K562 (cell line): ENCODE results near the gene LRRC41. TPM values are rescaled to one million over a fixed set of nuclear protein-coding genes. Genes with fewer than 3 reads are reported as not detected.

ENCODE experiments used
- ARHGAP35 ChIP-seq: fragments of 450-650 bp; IDR thresholded peaks from 2 replicates; pipeline ENCODE4 v1.6.1; 2018; ENCODE audit not compliant: partially characterized antibody
- C11orf30 ChIP-seq: fragments of 450-650 bp; IDR thresholded peaks from 2 replicates; pipeline ENCODE4 v1.6.1; 2016; ENCODE audit warnings: low read depth, mild to moderate bottlenecking
- CEBPG ChIP-seq, 3 experiments: fragments of 200-800 bp in 1 of 3; sonication (Bioruptor generic) in 1 of 3; sonication (generic) in 1 of 3; formaldehyde crosslinking in 1 of 3; IDR thresholded peaks in 2 of 3; conservative IDR thresholded peaks in 1 of 3; 2 replicates each; pipeline versions ENCODE4 v1.6.1 to v1.8.0; 2016 to 2022; ENCODE audit warnings: missing compliant biosample characterization in 2 of 3, missing genetic modification characterization in 2 of 3, mild to moderate bottlenecking in 1 of 3, missing genetic modification reagents in 1 of 3
- COPS2 ChIP-seq: fragments of 450-650 bp; conservative IDR thresholded peaks from 2 replicates; pipeline ENCODE4 v1.6.1; 2016; ENCODE audit warnings: mild to moderate bottlenecking, moderate library complexity
- EP400 ChIP-seq: fragments of 450-650 bp; IDR thresholded peaks from 2 replicates; pipeline ENCODE4 v1.6.1; 2017; ENCODE audit warnings: antibody characterized with exemption, mild to moderate bottlenecking, moderate library complexity
- FOSL1 ChIP-seq: fragments of 200-800 bp; sonication (Bioruptor generic); conservative IDR thresholded peaks from 2 replicates; pipeline ENCODE4 v1.6.1; 2016; ENCODE audit warnings: missing genetic modification characterization, missing compliant biosample characterization
- JUND ChIP-seq, 2 experiments: IDR thresholded peaks; 2 replicates in 1 of 2; 3 replicates in 1 of 2; pipeline ENCODE4 v1.6.1; 2011; ENCODE audit warnings: borderline replicate concordance in 2 of 2, low read depth in 2 of 2, low read length in 2 of 2, improper control_type of control experiment in 1 of 2, missing biosample characterization in 1 of 2, missing genetic modification characterization in 1 of 2, missing genetic modification reagents in 1 of 2
- MTA3 ChIP-seq: fragments of 450-650 bp; formaldehyde crosslinking; IDR thresholded peaks from 2 replicates; pipeline ENCODE4 v1.6.1; 2017; ENCODE audit warnings: mild to moderate bottlenecking, borderline replicate concordance
- NCOA6 ChIP-seq: fragments of 450-650 bp; IDR thresholded peaks from 2 replicates; pipeline ENCODE4 v1.6.1; 2017; ENCODE audit warnings: mild to moderate bottlenecking
- NR2C1 ChIP-seq, 2 experiments: fragments of 450-650 bp; IDR thresholded peaks; 2 replicates each; pipeline ENCODE4 v1.6.1; 2017; ENCODE audit warnings: mild to moderate bottlenecking in 2 of 2, antibody characterized with exemption in 1 of 2, inconsistent platforms in 1 of 2, missing compliant biosample characterization in 1 of 2, missing genetic modification characterization in 1 of 2
- PKNOX1 ChIP-seq: fragments of 450-650 bp; IDR thresholded peaks from 2 replicates; pipeline ENCODE4 v1.6.1; 2016
- PML ChIP-seq: IDR thresholded peaks from 2 replicates; pipeline ENCODE4 v1.6.1; 2012; ENCODE audit warnings: low read length, inconsistent platforms
- RREB1 ChIP-seq: fragments of 250-450 bp; sonication (Bioruptor Pico); IDR thresholded peaks from 2 replicates; pipeline ENCODE4 v1.4.0; 2020
- THAP12 ChIP-seq: fragments of 250-450 bp; sonication (Bioruptor Pico); IDR thresholded peaks from 2 replicates; pipeline ENCODE4 v1.9.0; 2021; ENCODE audit warnings: mild to moderate bottlenecking, inconsistent platforms
- THRAP3 ChIP-seq: fragments of 450-650 bp; IDR thresholded peaks from 2 replicates; pipeline ENCODE4 v1.6.1; 2016; ENCODE audit warnings: mild to moderate bottlenecking, inconsistent platforms, borderline replicate concordance
- ZNF764 ChIP-seq: fragments of 250-450 bp; sonication (Bioruptor Pico); IDR thresholded peaks from 2 replicates; pipeline ENCODE4 v1.4.0; 2020; ENCODE audit warnings: low read depth, mild to moderate bottlenecking, moderate library complexity
- ZNF830 ChIP-seq: fragments of 250-450 bp; sonication (Bioruptor Pico); IDR thresholded peaks from 2 replicates; pipeline ENCODE4 v1.5.0; 2021; ENCODE audit warnings: mild to moderate bottlenecking
- polyA plus RNA-seq, 8 experiments: library from polyadenylated mRNA; depleted of rRNA in 4 of 8; stranded (reverse) in 5 of 8; unstranded in 3 of 8; fragments of >200 nt; fragmentation: Nextera tagmentation in 2 of 8; fragmentation: Illumina TruSeq in 1 of 8; extraction: Ambion mirVana in 2 of 8; extraction: Trizol in 1 of 8; gene quantifications; 2 replicates each; pipeline versions ENCODE4 v1.2.1 to v1.2.3, GENCODE V29; 2011 to 2014; ENCODE audit warnings: inconsistent platforms in 1 of 8, missing spikeins in 1 of 8
- total RNA-seq, 7 experiments: library from RNA; depleted of rRNA in 6 of 7; stranded (reverse); fragments of >200 nt in 6 of 7; fragmentation: Illumina TruSeq in 2 of 7; extraction: Trizol in 2 of 7; gene quantifications; 2 replicates each; pipeline versions ENCODE4 v1.2.1 to v1.2.3, GENCODE V29; 2011 to 2021; ENCODE audit warnings: low replicate concordance in 1 of 7

The LRRC41 gene
- total and polyA plus RNA-seq, 9 of the 15 experiments (the other 6 are each of a cell fraction or from before 2014, with no cell fraction given): 10.5 to 64.7 (median 44.2) TPM

- TF ChIP-seq PKNOX1 (peak; percentile 46; the same call in 1 of the 2 replicates), EP400 (no peak), ZNF764 (no peak), JUND (IDR thresholded peaks at IDR 0.05; ENCODE audit: borderline replicate concordance, low read depth, low read length) (0 out of 2 replicates have a peak, but pooled peaks have one; percentile 14), JUND (tag; IDR thresholded peaks at IDR 0.05; ENCODE audit: borderline replicate concordance, low read depth, low read length) (no peak), THAP12 (CRISPR knock-in tag) (no peak), NCOA6 (no peak), MTA3 (no peak), ARHGAP35 (no peak), ZNF830 (no peak), NR2C1 (IDR thresholded peaks at IDR 0.05) (no peak), NR2C1 (tag; IDR thresholded peaks at IDR 0.05) (no peak), RREB1 (CRISPR knock-in tag) (no peak), C11orf30 (peak; percentile 23; the same call in 1 of the 2 replicates), CEBPG (CRISPR knock-in tag; IDR thresholded peaks at IDR 0.05) (peak; percentile 83), CEBPG (tag; conservative IDR thresholded peaks at IDR 0.05 in 1 of 2, IDR thresholded peaks at IDR 0.05 in 1 of 2) (peak in 1 of 2 experiments; percentile 89; a peak in 2 of 4 replicates), FOSL1 (peak; percentile 24), PML (0 out of 2 replicates have a peak, but pooled peaks have one; percentile 13), THRAP3 (no peak), COPS2 (no peak)
- TF ChIP-seq, all 486 proteins: peak for 17
Measured at GRCh38 chr1:46289134-46289494, 14.3 kb downstream of the LRRC41 start (continued).
